GM12878 (cell line): Measurements from ENCODE around the gene NEAT1. TPM values are rescaled to one million over a fixed set of nuclear protein-coding genes. Genes with fewer than 3 reads are reported as not detected.

Experiments
- BHLHE40 ChIP-seq, 2 experiments: fragments of 450-650 bp in 1 of 2; IDR thresholded peaks; 2 replicates each; pipeline ENCODE4 v1.6.1; 2011 to 2017; ENCODE audit warnings: low read depth in 2 of 2, borderline replicate concordance in 1 of 2, improper control_type of control experiment in 1 of 2, low read length in 1 of 2, mild to moderate bottlenecking in 1 of 2
- ETV6 ChIP-seq, 2 experiments: fragments of 450-650 bp in 1 of 2; IDR thresholded peaks in 1 of 2; conservative IDR thresholded peaks in 1 of 2; 2 replicates each; pipeline ENCODE4 v1.6.1; 2014; ENCODE audit warnings: antibody characterized with exemption in 1 of 2, borderline replicate concordance in 1 of 2, low read depth in 1 of 2, mild to moderate bottlenecking in 1 of 2, moderate library complexity in 1 of 2
- JUNB ChIP-seq: IDR thresholded peaks from 2 replicates; pipeline ENCODE4 v1.6.1; 2016; ENCODE audit warnings: antibody characterized with exemption, mild to moderate bottlenecking
- POU2F2 ChIP-seq: IDR thresholded peaks from 3 replicates; pipeline ENCODE4 v1.6.1; 2011; ENCODE audit warnings: low read depth, mild to moderate bottlenecking, low read length, borderline replicate concordance
- SIX5 ChIP-seq: IDR thresholded peaks from 2 replicates; pipeline ENCODE4 v1.6.1; 2011; ENCODE audit warnings: mild to moderate bottlenecking, low read depth, low read length, moderate library complexity; ENCODE audit not compliant: severe bottlenecking
- SPI1 ChIP-seq: IDR thresholded peaks from 2 replicates; pipeline ENCODE4 v1.6.1; 2011; ENCODE audit warnings: low read depth, mild to moderate bottlenecking, low read length, moderate library complexity, borderline replicate concordance; ENCODE audit not compliant: insufficient read depth
- TAF1 ChIP-seq: IDR thresholded peaks from 2 replicates; pipeline ENCODE4 v1.6.1; 2011; ENCODE audit warnings: mild to moderate bottlenecking, low read depth, low read length, borderline replicate concordance
- YBX1 ChIP-seq: fragments of 450-650 bp; IDR thresholded peaks from 2 replicates; pipeline ENCODE4 v1.6.1; 2016; ENCODE audit warnings: antibody characterized with exemption
- ZBED1 ChIP-seq: IDR thresholded peaks from 2 replicates; pipeline ENCODE4 v1.6.1; 2016; ENCODE audit warnings: borderline replicate concordance
- polyA plus RNA-seq, 11 experiments: library from polyadenylated mRNA; depleted of rRNA in 4 of 11; unstranded in 6 of 11; stranded (reverse) in 5 of 11; fragments of >200 nt; fragmentation: Nextera tagmentation in 4 of 11; fragmentation: Illumina TruSeq in 1 of 11; extraction: Ambion mirVana in 4 of 11; extraction: Trizol in 1 of 11; gene quantifications; 1 replicate in 1 of 11; 2 replicates in 10 of 11; pipeline versions ENCODE4 v1.2.1 to v1.2.3, GENCODE V29; 2011 to 2016; ENCODE audit warnings: inconsistent platforms in 2 of 11, missing spikeins in 2 of 11, low read depth in 1 of 11
- total RNA-seq, 4 experiments: library from RNA; depleted of rRNA in 3 of 4; stranded (reverse); fragments of >200 nt in 3 of 4; fragmentation: Illumina TruSeq in 1 of 4; extraction: Trizol in 1 of 4; gene quantifications; 2 replicates each; pipeline versions ENCODE4 v1.2.1 to v1.2.3, GENCODE V29; 2013 to 2021
- TF ChIP-seq, protein P1 (sequence below): fragments of 450-650 bp; IDR thresholded peaks from 2 replicates; pipeline ENCODE4 v1.6.1; 2017; ENCODE audit warnings: mild to moderate bottlenecking, moderate library complexity

The NEAT1 gene
- total and polyA plus RNA-seq, 10 of the 15 experiments (the other 5 are each of a cell fraction or from before 2014, with no cell fraction given) = 13.6 to 328 (median 69.4) TPM

- TF ChIP-seq ETV6 (conservative IDR thresholded peaks at IDR 0.05 in 1 of 2, IDR thresholded peaks at IDR 0.05 in 1 of 2; ENCODE audit: borderline replicate concordance in 1 of 2, low read depth in 1 of 2) (no peak), SIX5 (no peak), BHLHE40 (IDR thresholded peaks at IDR 0.05; ENCODE audit: borderline replicate concordance in 1 of 2, low read depth in 2 of 2, low read length in 1 of 2) (peak; percentile 97 to 98), POU2F2 (peak; percentile 79; the same call in 2 of the 3 replicates), TAF1 (peak; percentile 96), YBX1 (no peak), ZBED1 (peak; percentile 60; the same call in 1 of the 2 replicates), JUNB (no peak), SPI1 (no peak)
- TF ChIP-seq, protein P1, sequence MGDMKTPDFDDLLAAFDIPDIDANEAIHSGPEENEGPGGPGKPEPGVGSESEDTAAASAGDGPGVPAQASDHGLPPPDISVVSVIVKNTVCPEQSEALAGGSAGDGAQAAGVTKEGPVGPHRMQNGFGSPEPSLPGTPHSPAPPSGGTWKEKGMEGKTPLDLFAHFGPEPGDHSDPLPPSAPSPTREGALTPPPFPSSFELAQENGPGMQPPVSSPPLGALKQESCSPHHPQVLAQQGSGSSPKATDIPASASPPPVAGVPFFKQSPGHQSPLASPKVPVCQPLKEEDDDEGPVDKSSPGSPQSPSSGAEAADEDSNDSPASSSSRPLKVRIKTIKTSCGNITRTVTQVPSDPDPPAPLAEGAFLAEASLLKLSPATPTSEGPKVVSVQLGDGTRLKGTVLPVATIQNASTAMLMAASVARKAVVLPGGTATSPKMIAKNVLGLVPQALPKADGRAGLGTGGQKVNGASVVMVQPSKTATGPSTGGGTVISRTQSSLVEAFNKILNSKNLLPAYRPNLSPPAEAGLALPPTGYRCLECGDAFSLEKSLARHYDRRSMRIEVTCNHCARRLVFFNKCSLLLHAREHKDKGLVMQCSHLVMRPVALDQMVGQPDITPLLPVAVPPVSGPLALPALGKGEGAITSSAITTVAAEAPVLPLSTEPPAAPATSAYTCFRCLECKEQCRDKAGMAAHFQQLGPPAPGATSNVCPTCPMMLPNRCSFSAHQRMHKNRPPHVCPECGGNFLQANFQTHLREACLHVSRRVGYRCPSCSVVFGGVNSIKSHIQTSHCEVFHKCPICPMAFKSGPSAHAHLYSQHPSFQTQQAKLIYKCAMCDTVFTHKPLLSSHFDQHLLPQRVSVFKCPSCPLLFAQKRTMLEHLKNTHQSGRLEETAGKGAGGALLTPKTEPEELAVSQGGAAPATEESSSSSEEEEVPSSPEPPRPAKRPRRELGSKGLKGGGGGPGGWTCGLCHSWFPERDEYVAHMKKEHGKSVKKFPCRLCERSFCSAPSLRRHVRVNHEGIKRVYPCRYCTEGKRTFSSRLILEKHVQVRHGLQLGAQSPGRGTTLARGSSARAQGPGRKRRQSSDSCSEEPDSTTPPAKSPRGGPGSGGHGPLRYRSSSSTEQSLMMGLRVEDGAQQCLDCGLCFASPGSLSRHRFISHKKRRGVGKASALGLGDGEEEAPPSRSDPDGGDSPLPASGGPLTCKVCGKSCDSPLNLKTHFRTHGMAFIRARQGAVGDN = peak; percentile 98
Measured at GRCh38 chr11:65418681-65419459, 3.7 kb upstream of the NEAT1 start (continued).
